Right lobe of liver (tissue), 4 donors: Measurements from ENCODE around the gene FAIM2.

Experiments
- CTCF ChIP-seq, 4 donors: fragments of 200-600 bp in 3 of 4; fragments of 450-650 bp in 1 of 4; IDR thresholded peaks; one replicate each; pipeline versions ENCODE4 v1.5.1 to v1.8.0; 2016 to 2022; ENCODE audit warnings: antibody characterized with exemption in 4 of 4, mild to moderate bottlenecking in 2 of 4
- POLR2A ChIP-seq: fragments of 450-650 bp; IDR thresholded peaks from one replicate; pipeline ENCODE4 v1.6.1; 2017; ENCODE audit warnings: antibody characterized with exemption, mild to moderate bottlenecking
- donor health status: DM: no; HTN: no; CAD: no.
- donor health status: DM: no; HTN: no; CAD: no.
- donor health status: DM: no; HTN: yes; CAD: no.

- TF ChIP-seq CTCF (IDR thresholded peaks at IDR 0.05) (no peak), POLR2A (no peak)
Measured at GRCh38 chr12:49890096-49890461, 13.6 kb downstream of the FAIM2 start.
